AML-193 (cell line): Measurements from ENCODE around the gene VPS45.

Experiments used
- DNase-seq, 2 experiments: peaks; one replicate each; lab custom pipeline; 2025; lab: John Stamatoyannopoulos, UW

Gene VPS45

GRCh38 chr1:150194381-150195031, 126.9 kb downstream of the VPS45 start:
- no peak for DNase-seq
